ENCODE data around the gene IL20RB. TPM values are rescaled to one million over a fixed set of nuclear protein-coding genes. Genes with fewer than 3 reads are reported as not detected.
"Not testable (repeated sequence)": the region's sequence is repeated elsewhere in the genome, so short reads cannot be mapped to it uniquely, and the experiment has no call there.

Gene IL20RB
- total RNA-seq, 4 donors from 2014 or later, result 257 to 288 (median 273) TPM

- DNase-seq (ENCODE audit: low spot score in 2 of 2), result no peak
- TF ChIP-seq CTCF (IDR thresholded peaks at IDR 0.05) (no peak), POLR2A (IDR thresholded peaks at IDR 0.05) (no peak)
- intact Hi-C loops (cut with DNase I; ENCODE audit: low total_unique reads), result no loop called here
- WGBS, 2 donors, result 30 to 47% methylated on average over 4 of the region's 4 CpGs
- H3K4me3 ChIP-seq (ENCODE audit: low read depth, poor library complexity, severe bottlenecking), result no peak overlapping the region
These were observed 3.4 kb downstream of the IL20RB start for GRCh38 chr3:136960838-136961836.

DNA sequence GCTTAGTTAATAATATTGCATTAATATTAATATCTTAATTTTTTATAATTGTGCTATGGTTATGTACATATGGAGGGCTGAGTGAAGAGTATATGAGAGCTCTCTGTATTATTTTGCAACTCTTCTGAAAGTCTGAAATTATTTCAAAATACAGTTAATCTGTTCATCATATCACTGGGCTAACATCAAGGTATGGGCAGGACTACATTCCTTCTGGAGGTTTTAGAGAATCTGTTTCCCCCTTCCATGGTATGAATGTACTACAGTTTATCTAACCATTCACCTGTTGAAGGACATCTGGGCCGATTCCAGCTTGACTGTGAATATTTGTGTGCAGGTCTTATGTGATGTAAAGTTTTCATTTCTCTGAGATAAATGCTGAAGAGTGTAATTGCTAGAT, 5.1 kb downstream of the IL20RB start:
- DNase-seq (ENCODE audit: low spot score in 2 of 2), result no peak
- TF ChIP-seq CTCF (IDR thresholded peaks at IDR 0.05), result no peak
- no peak for TF ChIP-seq POLR2A (IDR thresholded peaks at IDR 0.05)
- intact Hi-C loops (cut with DNase I; ENCODE audit: low total_unique reads), result no loop called here
- H3K4me3 ChIP-seq (ENCODE audit: low read depth, poor library complexity, severe bottlenecking), result no peak overlapping the region
- 78 to 83% methylated on average over 1 of the region's 1 CpG for WGBS, 2 donors

DNA sequence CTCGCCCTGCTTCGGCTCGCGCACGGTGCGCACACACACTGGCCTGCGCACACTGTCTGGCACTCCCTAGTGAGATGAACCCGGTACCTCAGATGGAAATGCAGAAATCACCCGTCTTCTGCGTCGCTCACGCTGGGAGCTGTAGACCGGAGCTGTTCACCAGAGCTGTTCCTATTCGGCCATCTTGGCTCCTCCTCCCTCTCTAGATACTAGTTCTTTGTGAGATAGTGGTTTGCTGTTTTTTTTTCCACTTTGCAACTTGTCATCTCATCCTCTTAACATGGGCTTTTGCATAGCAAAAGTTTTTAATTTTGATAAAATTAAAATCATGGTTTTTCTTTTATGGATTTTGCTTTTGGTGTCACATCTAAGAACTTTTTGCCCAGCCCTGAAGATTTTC, 11.8 kb downstream of the IL20RB start:
- DNase-seq (ENCODE audit: low spot score in 2 of 2); intact Hi-C loops (cut with DNase I; ENCODE audit: low total_unique reads); H3K4me3 ChIP-seq (ENCODE audit: low read depth, poor library complexity, severe bottlenecking): not testable (repeated sequence)
- 77 to 97% methylated on average over 6 to 7 of the region's 14 CpGs for whole genome bisulfite sequencing, 2 donors

DNA sequence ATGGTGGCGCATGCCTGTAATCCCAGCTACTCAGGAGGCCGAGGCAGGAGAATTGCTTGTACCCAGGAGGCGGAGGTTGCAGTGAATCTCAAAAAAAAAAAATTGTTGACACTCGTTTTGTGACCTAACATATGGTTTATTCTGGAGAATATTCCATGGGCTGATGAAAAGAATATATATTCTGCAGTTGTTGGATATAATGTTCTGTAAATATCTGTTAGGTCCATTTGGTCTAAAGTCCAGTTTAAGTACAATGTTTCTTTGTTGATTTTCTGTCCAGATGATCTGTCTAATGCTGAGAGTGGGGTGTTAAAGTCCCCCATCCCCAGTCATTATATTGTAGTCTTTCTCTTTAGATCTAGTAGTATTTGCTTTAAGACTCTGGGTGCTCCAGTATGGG, 15.6 kb downstream of the IL20RB start:
- no peak overlapping the region for H3K4me3 ChIP-seq (ENCODE audit: low read depth, poor library complexity, severe bottlenecking)
- TF ChIP-seq POLR2A (IDR thresholded peaks at IDR 0.05) (no peak), CTCF (IDR thresholded peaks at IDR 0.05) (no peak)
- 94 to 96% methylated on average over 4 of the region's 4 CpGs for WGBS, 2 donors
- DNase-seq (ENCODE audit: low spot score in 2 of 2), result no peak
- intact Hi-C loops (cut with DNase I; ENCODE audit: low total_unique reads), result no loop called here

- intact Hi-C loops (cut with DNase I; ENCODE audit: low total_unique reads), result no loop called here
- no peak for TF ChIP-seq POLR2A (IDR thresholded peaks at IDR 0.05)
- TF ChIP-seq CTCF (IDR thresholded peaks at IDR 0.05), result no peak
- DNase-seq (ENCODE audit: low spot score in 2 of 2), result no peak
- 45 to 49% methylated on average over 2 of the region's 2 CpGs for WGBS, 2 donors
- no peak overlapping the region for H3K4me3 ChIP-seq (ENCODE audit: low read depth, poor library complexity, severe bottlenecking)
These were observed 16.9 kb downstream of the IL20RB start for GRCh38 chr3:136974670-136975069.

DNA sequence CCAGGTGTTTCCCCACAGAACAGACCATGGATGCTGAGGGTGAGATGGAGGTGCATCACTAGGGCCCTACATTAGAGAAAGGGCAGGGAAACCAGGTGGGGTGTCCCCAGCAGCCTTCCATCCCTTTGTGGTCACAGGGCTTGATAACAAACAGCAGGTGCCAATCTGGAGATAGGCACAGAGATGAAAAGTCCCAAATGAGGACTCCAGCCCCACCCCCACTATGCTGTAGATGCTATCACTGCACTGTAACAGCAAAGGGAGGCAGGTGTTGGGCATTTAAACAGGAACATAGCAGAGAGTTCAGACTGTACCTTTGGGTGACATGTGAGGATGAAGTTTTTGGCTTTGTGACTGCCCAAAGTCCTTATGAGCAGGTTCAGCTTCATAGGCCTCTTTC, 21.4 kb downstream of the IL20RB start:
- intact Hi-C loops (cut with DNase I; ENCODE audit: low total_unique reads), result no loop called here
- TF ChIP-seq POLR2A (IDR thresholded peaks at IDR 0.05) (no peak), CTCF (IDR thresholded peaks at IDR 0.05) (no peak)
- H3K4me3 ChIP-seq (ENCODE audit: low read depth, poor library complexity, severe bottlenecking), result no peak overlapping the region
- DNase-seq (ENCODE audit: low spot score in 2 of 2), result no peak

Measured in lower leg skin (tissue), 4 donors.